G401 (cell line): ENCODE results near the gene HOOK1. TPM values are rescaled to one million over a fixed set of nuclear protein-coding genes. Genes with fewer than 3 reads are reported as not detected.
"Not testable (repeated sequence)": the region's sequence is repeated elsewhere in the genome, so short reads cannot be mapped to it uniquely, and the experiment has no call there.

Experiments
- DNase-seq: peaks from one replicate; pipeline ENCODE4 v3.0.0-alpha.2; 2015; ENCODE audit warnings: low spot score
- in situ Hi-C: cut with HindIII; loops from 2 replicates; pipeline ENCODE4 v1.10.0; 2016; ENCODE audit warnings: low sequenced_read_pairs, mixed read lengths
- total RNA-seq: library from RNA; depleted of rRNA; stranded (reverse); fragments of >200 nt; shearing (Covaris generic); gene quantifications from 2 replicates; pipeline ENCODE4 v1.2.3, GENCODE V29; 2014

Gene HOOK1
- total RNA-seq, 1 experiment from 2014 or later = not detected

- no peak for DNase-seq
- in situ Hi-C loops = no loop called here
Measured at GRCh38 chr1:59878370-59878769, 63.6 kb downstream of the HOOK1 start.

GRCh38 chr1:59879574-59879973 is 64.8 kb downstream of the HOOK1 start:
- in situ Hi-C loops = no loop called here
- peak; percentile 31 for DNase-seq

- in situ Hi-C loops = no loop called here
- no peak for DNase-seq
Measured at GRCh38 chr1:59879996-59880505, 65.3 kb downstream of the HOOK1 start.

- in situ Hi-C loops = no loop called here
- DNase-seq = peak; percentile 20
Measured at GRCh38 chr1:59880735-59881134, 66.0 kb downstream of the HOOK1 start.

GRCh38 chr1:59885160-59885832 is 70.5 kb downstream of the HOOK1 start:
- in situ Hi-C loops = no loop called here
- DNase-seq = no peak

GRCh38 chr1:59892841-59893811 is 78.4 kb downstream of the HOOK1 start:
- no peak for DNase-seq
- in situ Hi-C loops = no loop called here

GRCh38 chr1:59897165-59897564 is 82.4 kb downstream of the HOOK1 start:
- DNase-seq = no peak
- in situ Hi-C loops = no loop called here

GRCh38 chr1:59898927-59899326 is 84.2 kb downstream of the HOOK1 start:
- in situ Hi-C loops = no loop called here
- no peak for DNase-seq

- in situ Hi-C loops = no loop called here
- no peak for DNase-seq
Measured at GRCh38 chr1:59900640-59901039, 85.9 kb downstream of the HOOK1 start.

GRCh38 chr1:59901770-59902388 is 87.1 kb downstream of the HOOK1 start:
- DNase-seq = no peak
- in situ Hi-C loops = no loop called here

GRCh38 chr1:59903141-59903754 is 88.5 kb downstream of the HOOK1 start:
- in situ Hi-C loops = no loop called here
- peak; percentile 36 for DNase-seq

GRCh38 chr1:59906931-59907330 is 92.2 kb downstream of the HOOK1 start:
- in situ Hi-C loops = no loop called here
- no peak for DNase-seq

- in situ Hi-C loops = no loop called here
- DNase-seq = no peak
Measured at GRCh38 chr1:59908084-59908483, 93.3 kb downstream of the HOOK1 start.

- DNase-seq = no peak
- in situ Hi-C loops = no loop called here
Measured at GRCh38 chr1:59908682-59909081, 93.9 kb downstream of the HOOK1 start.

- in situ Hi-C loops, DNase-seq: not testable (repeated sequence)
Measured at GRCh38 chr1:59914791-59915286, 100.1 kb downstream of the HOOK1 start.

- in situ Hi-C loops = no loop called here
- DNase-seq = no peak
Measured at GRCh38 chr1:59915516-59915915, 100.8 kb downstream of the HOOK1 start.

GRCh38 chr1:59917026-59917784 is 102.5 kb downstream of the HOOK1 start:
- peak; percentile 26 for DNase-seq
- in situ Hi-C loops = no loop called here

GRCh38 chr1:59917785-59918180 is 103.0 kb downstream of the HOOK1 start:
- DNase-seq = no peak
- in situ Hi-C loops = no loop called here
